Stomach (tissue), 4 donors: ENCODE measurements around the gene LRRC8C.

ENCODE experiments used
- CTCF ChIP-seq, 7 experiments: fragments of 450-650 bp in 4 of 7; fragments of 200-600 bp in 3 of 7; sonication (generic) in 3 of 7; IDR thresholded peaks; one replicate each; pipeline ENCODE4 v1.5.1; 2016 to 2019; ENCODE audit warnings: antibody characterized with exemption in 7 of 7, control low read depth in 2 of 7, mild to moderate bottlenecking in 1 of 7
- EP300 ChIP-seq: sonication (generic); formaldehyde crosslinking; IDR thresholded peaks from one replicate; pipeline ENCODE4 v1.6.1; 2017; ENCODE audit warnings: antibody characterized with exemption
- POLR2A ChIP-seq, 4 donors: fragments of 450-650 bp; IDR thresholded peaks; one replicate each; pipeline ENCODE4 v1.6.1; 2016; ENCODE audit warnings: antibody characterized with exemption in 4 of 4, control low read depth in 2 of 4, mild to moderate bottlenecking in 1 of 4, moderate library complexity in 1 of 4
- POLR2AphosphoS5 ChIP-seq, 3 donors: sonication (generic); formaldehyde crosslinking; IDR thresholded peaks; one replicate each; pipeline ENCODE4 v1.6.1; 2016; ENCODE audit warnings: antibody characterized with exemption in 3 of 3

GRCh38 chr1:89754518-89754917, 121.6 kb downstream of the LRRC8C start:
- no peak for TF ChIP-seq CTCF (IDR thresholded peaks at IDR 0.05)
- no peak for TF ChIP-seq POLR2AphosphoS5 (IDR thresholded peaks at IDR 0.05)
- no peak for TF ChIP-seq POLR2A (IDR thresholded peaks at IDR 0.05)
- no peak for TF ChIP-seq EP300
